K562 (cell line): ENCODE measurements around the gene FRYL. TPM values are rescaled to one million over a fixed set of nuclear protein-coding genes. Genes with fewer than 3 reads are reported as not detected.
A peak's percentile ranks its signal among the peaks of the same experiment; 100 is the strongest.

Experiments used
- ATAC-seq: fragments of 200-7000 bp; cut with Tn5 transposase; 3 replicates; pipeline ENCODE4 v1.9.1; 2020; ENCODE audit warnings: moderate library complexity
- BruUV-seq: library from RNA; stranded (reverse); fragments of 400-500 nt; replicated peaks from 2 replicates; lab custom pipeline; 2021; lab: Mats Ljungman, UMichigan
- CTCF ChIA-PET: fragments of 300-600 bp; formaldehyde crosslinking; extraction: SDS; loops from one replicate; lab custom pipeline; 2021; ENCODE audit warnings: low intra/inter-chr PET ratio; lab: Yijun Ruan, JAX
- POLR2A ChIA-PET: fragments of 300-600, 350-650 bp; sonication (Branson Sonifier 250); formaldehyde crosslinking; extraction: SDS; loops from one replicate; lab custom pipeline; 2021; ENCODE audit warnings: antibody characterized with exemption, inconsistent platforms; lab: Yijun Ruan, JAX
- DNase-seq, 4 experiments: peaks; one replicate each; pipeline versions ENCODE4 v3.0.0 to v3.0.0-alpha.2; 2011 to 2018; ENCODE audit warnings: low spot score in 3 of 4, mixed read lengths in 3 of 4; ENCODE audit errors: extremely low read depth in 1 of 4
- FAIRE-seq: peaks from 2 replicates; lab custom pipeline; 2011; peaks lifted over from hg19 to GRCh38; lab: Jason Lieb, UNC
- H2AFZ ChIP-seq: 2 replicates; pipeline ENCODE4 v1.6.0; 2011; ENCODE audit warnings: low read depth, low read length, control low read depth, inconsistent platforms
- H3K27ac ChIP-seq: fragments of 200-600 bp; 3 replicates; pipeline ENCODE4 v1.8.0; 2011; ENCODE audit warnings: low read depth, mild to moderate bottlenecking, control low read depth, inconsistent platforms, low read length, moderate library complexity, mixed read lengths; ENCODE audit errors: extremely low read depth
- H3K27me3 ChIP-seq, 2 experiments: fragments of 300-600 bp in 1 of 2; 2 replicates in 1 of 2; 3 replicates in 1 of 2; pipeline versions ENCODE4 v1.6.0 to v1.8.0; 2011; ENCODE audit warnings: inconsistent platforms in 2 of 2, low read length in 2 of 2, mild to moderate bottlenecking in 1 of 2, mixed read lengths in 1 of 2, moderate library complexity in 1 of 2; ENCODE audit not compliant: control insufficient read depth in 2 of 2, insufficient read depth in 2 of 2
- H3K36me3 ChIP-seq: fragments of 300-600 bp; 3 replicates; pipeline ENCODE4 v1.8.0; 2011; ENCODE audit warnings: mild to moderate bottlenecking, low read length, inconsistent platforms; ENCODE audit not compliant: control insufficient read depth, insufficient read depth
- H3K4me1 ChIP-seq, 2 experiments: fragments of 200-600 bp in 1 of 2; replicated peaks in 1 of 2; 2 replicates in 1 of 2; 3 replicates in 1 of 2; pipeline versions ENCODE4 v1.5.1 to v1.8.0; 2011; ENCODE audit warnings: inconsistent platforms in 2 of 2, low read length in 2 of 2, mild to moderate bottlenecking in 1 of 2, mixed read lengths in 1 of 2, moderate library complexity in 1 of 2; ENCODE audit not compliant: control insufficient read depth in 2 of 2, insufficient read depth in 2 of 2
- H3K4me2 ChIP-seq: 2 replicates; pipeline ENCODE4 v1.6.1; 2011; ENCODE audit warnings: low read length, control low read depth, inconsistent platforms, mixed read lengths; ENCODE audit not compliant: insufficient read depth
- H3K4me3 ChIP-seq: fragments of 200-600 bp; sonication (generic), shearing (Covaris generic); 2 replicates; pipeline ENCODE4 v1.5.1; 2016; ENCODE audit warnings: control low read depth, inconsistent platforms
- H3K79me2 ChIP-seq: fragments of 200-600 bp; 3 replicates; pipeline ENCODE4 v1.8.0; 2011; ENCODE audit warnings: low read length, inconsistent platforms; ENCODE audit not compliant: control insufficient read depth, insufficient read depth
- H3K9ac ChIP-seq, 2 experiments: 2 replicates each; pipeline versions ENCODE4 v1.6.0 to v1.6.1; 2011; ENCODE audit warnings: low read depth in 2 of 2, low read length in 2 of 2, control low read depth in 1 of 2, inconsistent platforms in 1 of 2, mild to moderate bottlenecking in 1 of 2, mixed read lengths in 1 of 2; ENCODE audit not compliant: insufficient read depth in 1 of 2
- H3K9me1 ChIP-seq: one replicate; pipeline ENCODE4 v1.6.0; 2011; ENCODE audit warnings: inconsistent platforms, mild to moderate bottlenecking, low read length, moderate library complexity; ENCODE audit not compliant: control insufficient read depth, insufficient read depth
- H3K9me3 ChIP-seq: replicated peaks from 2 replicates; pipeline ENCODE4 v1.5.1; 2011; ENCODE audit warnings: low read depth, low read length, inconsistent platforms; ENCODE audit not compliant: control insufficient read depth, insufficient read depth
- H4K20me1 ChIP-seq: replicated peaks from 2 replicates; pipeline ENCODE4 v1.6.1; 2011; ENCODE audit warnings: low read length, inconsistent platforms, mixed read lengths; ENCODE audit not compliant: control insufficient read depth, insufficient read depth
- BACH1 ChIP-seq: fragments of 200-800 bp; sonication (Bioruptor generic); IDR thresholded peaks from 2 replicates; pipeline ENCODE4 v1.6.1; 2016; ENCODE audit warnings: missing genetic modification characterization, missing compliant biosample characterization
- BCOR ChIP-seq: fragments of 450-650 bp; IDR thresholded peaks from 2 replicates; pipeline ENCODE4 v1.6.1; 2016
- HNRNPH1 ChIP-seq: fragments of 200-400 bp; formaldehyde crosslinking; optimal IDR thresholded peaks from 2 replicates; pipeline ENCODE3; 2017; ENCODE audit warnings: low read depth, mild to moderate bottlenecking, low read length, moderate library complexity
- ID3 ChIP-seq, 2 experiments: fragments of 250-450 bp in 1 of 2; fragments of 450-650 bp in 1 of 2; sonication (Bioruptor Pico) in 1 of 2; IDR thresholded peaks; 2 replicates each; pipeline versions ENCODE4 v1.6.1 to v1.8.0; 2016 to 2021; ENCODE audit warnings: mild to moderate bottlenecking in 2 of 2, moderate library complexity in 2 of 2, missing compliant biosample characterization in 1 of 2, missing genetic modification characterization in 1 of 2
- KAT7 ChIP-seq: sonication (generic); formaldehyde crosslinking; IDR thresholded peaks from 2 replicates; pipeline ENCODE4 v1.8.0; 2022; ENCODE audit warnings: missing genetic modification reagents, mild to moderate bottlenecking, borderline replicate concordance
- KDM1A ChIP-seq, 2 experiments: fragments of 450-650 bp; IDR thresholded peaks; 2 replicates each; pipeline ENCODE4 v1.6.1; 2016; ENCODE audit warnings: mild to moderate bottlenecking in 2 of 2
- NR2C1 ChIP-seq, 2 experiments: fragments of 450-650 bp; IDR thresholded peaks; 2 replicates each; pipeline ENCODE4 v1.6.1; 2017; ENCODE audit warnings: mild to moderate bottlenecking in 2 of 2, antibody characterized with exemption in 1 of 2, inconsistent platforms in 1 of 2, missing compliant biosample characterization in 1 of 2, missing genetic modification characterization in 1 of 2
- RBM25 ChIP-seq: fragments of 200-400 bp; formaldehyde crosslinking; IDR thresholded peaks from 2 replicates; pipeline ENCODE4 v1.6.1; 2018; ENCODE audit warnings: low read length, low read depth, moderate library complexity; ENCODE audit not compliant: severe bottlenecking
- RUNX1 ChIP-seq: sonication (generic); IDR thresholded peaks from 2 replicates; pipeline ENCODE4 v1.6.1; 2016; ENCODE audit warnings: antibody characterized with exemption, low read depth
- ZNF146 ChIP-seq: IDR thresholded peaks from one replicate; pipeline ENCODE4 v1.6.1; 2018; ENCODE audit warnings: missing compliant biosample characterization; ENCODE audit not compliant: unreplicated experiment
- WGBS: fragments of 100-300 bp; shearing (Covaris generic); methylation state at CpG from one replicate; pipeline ENCODE4 v1.1.6; 2016; ENCODE audit warnings: low coverage, mixed read lengths; ENCODE audit not compliant: insufficient coverage; ENCODE audit errors: missing lambda C conversion rate; 5-methylcytosine and 5-hydroxymethylcytosine counted together
- in situ Hi-C: fragments of 300-500 bp; cut with MboI; formaldehyde crosslinking; loops from 4 replicates; pipeline ENCODE4 v1.15.0; 2018; ENCODE audit warnings: inconsistent platforms, mixed read lengths
- intact Hi-C: fragments of 100-400 bp; cut with micrococcal nuclease; formaldehyde crosslinking; loops from 2 replicates; pipeline ENCODE4 v1.14.2; 2022
- polyA plus RNA-seq, 8 experiments: library from polyadenylated mRNA; depleted of rRNA in 4 of 8; stranded (reverse) in 5 of 8; unstranded in 3 of 8; fragments of >200 nt; fragmentation: Nextera tagmentation in 2 of 8; fragmentation: Illumina TruSeq in 1 of 8; extraction: Ambion mirVana in 2 of 8; extraction: Trizol in 1 of 8; gene quantifications; 2 replicates each; pipeline versions ENCODE4 v1.2.1 to v1.2.3, GENCODE V29; 2011 to 2014; ENCODE audit warnings: inconsistent platforms in 1 of 8, missing spikeins in 1 of 8
- total RNA-seq, 7 experiments: library from RNA; depleted of rRNA in 6 of 7; stranded (reverse); fragments of >200 nt in 6 of 7; fragmentation: Illumina TruSeq in 2 of 7; extraction: Trizol in 2 of 7; gene quantifications; 2 replicates each; pipeline versions ENCODE4 v1.2.1 to v1.2.3, GENCODE V29; 2011 to 2021; ENCODE audit warnings: low replicate concordance in 1 of 7
- TF ChIP-seq, protein P1 (sequence below): fragments of 200-800 bp; sonication (Bioruptor generic); IDR thresholded peaks from 2 replicates; pipeline ENCODE4 v1.6.1; 2016; ENCODE audit warnings: missing genetic modification characterization, missing compliant biosample characterization

FRYL gene
- total and polyA plus RNA-seq, 9 of the 15 experiments (the other 6 are each of a cell fraction or from before 2014, with no cell fraction given) = 7.2 to 34.9 (median 15.9) TPM

GRCh38 chr4:48673537-48673936, 106.5 kb downstream of the FRYL start (continued):
- no peak for TF ChIP-seq KAT7
- TF ChIP-seq NR2C1 (IDR thresholded peaks at IDR 0.05) = no peak
- TF ChIP-seq NR2C1 (tag; IDR thresholded peaks at IDR 0.05) = no peak
- TF ChIP-seq BACH1 (tag) = no peak
- TF ChIP-seq HNRNPH1 = no peak
- TF ChIP-seq, protein P1, sequence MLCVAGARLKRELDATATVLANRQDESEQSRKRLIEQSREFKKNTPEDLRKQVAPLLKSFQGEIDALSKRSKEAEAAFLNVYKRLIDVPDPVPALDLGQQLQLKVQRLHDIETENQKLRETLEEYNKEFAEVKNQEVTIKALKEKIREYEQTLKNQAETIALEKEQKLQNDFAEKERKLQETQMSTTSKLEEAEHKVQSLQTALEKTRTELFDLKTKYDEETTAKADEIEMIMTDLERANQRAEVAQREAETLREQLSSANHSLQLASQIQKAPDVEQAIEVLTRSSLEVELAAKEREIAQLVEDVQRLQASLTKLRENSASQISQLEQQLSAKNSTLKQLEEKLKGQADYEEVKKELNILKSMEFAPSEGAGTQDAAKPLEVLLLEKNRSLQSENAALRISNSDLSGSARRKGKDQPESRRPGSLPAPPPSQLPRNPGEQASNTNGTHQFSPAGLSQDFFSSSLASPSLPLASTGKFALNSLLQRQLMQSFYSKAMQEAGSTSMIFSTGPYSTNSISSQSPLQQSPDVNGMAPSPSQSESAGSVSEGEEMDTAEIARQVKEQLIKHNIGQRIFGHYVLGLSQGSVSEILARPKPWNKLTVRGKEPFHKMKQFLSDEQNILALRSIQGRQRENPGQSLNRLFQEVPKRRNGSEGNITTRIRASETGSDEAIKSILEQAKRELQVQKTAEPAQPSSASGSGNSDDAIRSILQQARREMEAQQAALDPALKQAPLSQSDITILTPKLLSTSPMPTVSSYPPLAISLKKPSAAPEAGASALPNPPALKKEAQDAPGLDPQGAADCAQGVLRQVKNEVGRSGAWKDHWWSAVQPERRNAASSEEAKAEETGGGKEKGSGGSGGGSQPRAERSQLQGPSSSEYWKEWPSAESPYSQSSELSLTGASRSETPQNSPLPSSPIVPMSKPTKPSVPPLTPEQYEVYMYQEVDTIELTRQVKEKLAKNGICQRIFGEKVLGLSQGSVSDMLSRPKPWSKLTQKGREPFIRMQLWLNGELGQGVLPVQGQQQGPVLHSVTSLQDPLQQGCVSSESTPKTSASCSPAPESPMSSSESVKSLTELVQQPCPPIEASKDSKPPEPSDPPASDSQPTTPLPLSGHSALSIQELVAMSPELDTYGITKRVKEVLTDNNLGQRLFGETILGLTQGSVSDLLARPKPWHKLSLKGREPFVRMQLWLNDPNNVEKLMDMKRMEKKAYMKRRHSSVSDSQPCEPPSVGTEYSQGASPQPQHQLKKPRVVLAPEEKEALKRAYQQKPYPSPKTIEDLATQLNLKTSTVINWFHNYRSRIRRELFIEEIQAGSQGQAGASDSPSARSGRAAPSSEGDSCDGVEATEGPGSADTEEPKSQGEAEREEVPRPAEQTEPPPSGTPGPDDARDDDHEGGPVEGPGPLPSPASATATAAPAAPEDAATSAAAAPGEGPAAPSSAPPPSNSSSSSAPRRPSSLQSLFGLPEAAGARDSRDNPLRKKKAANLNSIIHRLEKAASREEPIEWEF (CRISPR knock-in tag) = no peak

GRCh38 chr4:48670587-48670986, 109.5 kb downstream of the FRYL start:
- H3K4me2 ChIP-seq = no peak overlapping the region
- CTCF ChIA-PET = no interaction called here
- ATAC-seq = no peak
- H3K27ac ChIP-seq = no peak overlapping the region
- no peak overlapping the region for H2AFZ ChIP-seq
- BruUV-seq = no TSS peak
- H3K79me2 ChIP-seq = peaks cover 3% of the 10 kb centered on the region; the same call in 2 of the 3 replicates
- H3K36me3 ChIP-seq = no peaks in the 10 kb centered on the region; the same call in 2 of the 3 replicates
- in situ Hi-C loops (loop anchor here (5.0 kb wide), 1 partner anchor 33 kb away; no protein-coding TSS in a partner anchor), intact Hi-C loops (no loop called here)
- DNase-seq = no peak
- no peaks in the 10 kb centered on the region for H3K27me3 ChIP-seq
- no peaks in the 10 kb centered on the region for H3K9me3 ChIP-seq
- POLR2A ChIA-PET = no interaction called here
- H4K20me1 ChIP-seq = no peaks in the 10 kb centered on the region
- no peak overlapping the region for H3K9ac ChIP-seq
- no peaks in the 10 kb centered on the region for H3K9me1 ChIP-seq
- no peak overlapping the region for H3K4me3 ChIP-seq
- TF ChIP-seq RBM25 (peak; percentile 73), RUNX1 (no peak), KDM1A (IDR thresholded peaks at IDR 0.05) (peak in 1 of 2 experiments; percentile 46; a peak in 1 of 4 replicates), BCOR (peak; percentile 50), ID3 (CRISPR knock-in tag; IDR thresholded peaks at IDR 0.05) (no peak), ID3 (tag; IDR thresholded peaks at IDR 0.05) (no peak), ZNF146 (CRISPR knock-in tag) (peak; percentile 97)
- TF ChIP-seq, all 486 proteins: peak for 4
- no peak for FAIRE-seq
- H3K4me1 ChIP-seq = peaks cover 0 to 5% of the 10 kb centered on the region in 2 experiments; a peak in 3 of 5 replicates
- 69% methylated on average over 1 of the region's 1 CpG for whole genome bisulfite sequencing
